ENCODE results near the gene SOX11.

Gene SOX11

DNA sequence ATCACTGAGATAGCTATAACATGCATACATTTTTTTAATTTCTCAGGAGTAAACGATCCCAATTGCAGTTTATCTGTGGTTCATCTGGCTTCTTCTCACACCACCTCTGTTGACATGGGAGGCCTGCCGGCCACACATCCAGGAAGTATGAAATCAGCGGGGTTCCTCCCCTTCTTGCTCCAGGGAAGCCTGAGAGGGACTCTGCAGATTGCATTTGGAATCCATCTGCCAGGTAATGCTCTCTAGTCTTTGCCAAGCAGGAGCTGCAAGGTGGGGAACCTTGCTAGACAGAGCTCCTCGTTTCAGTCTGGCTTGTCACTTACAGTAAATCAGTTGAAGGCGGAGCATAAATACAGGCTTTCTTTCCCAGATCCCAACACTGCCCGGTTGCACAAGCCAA is 49.9 kb downstream of the SOX11 start:
- no peak for TF ChIP-seq SNAI2 (CRISPR knock-in tag; IDR thresholded peaks at IDR 0.05)
- TF ChIP-seq ISL1 (CRISPR knock-in tag; IDR thresholded peaks at IDR 0.05): no peak
- no peak for TF ChIP-seq OSR1 (CRISPR knock-in tag; IDR thresholded peaks at IDR 0.05)
- no peak for TF ChIP-seq ZNF565 (CRISPR knock-in tag; conservative IDR thresholded peaks at IDR 0.05; ENCODE audit: low read depth)
- no peak for TF ChIP-seq BACH2 (CRISPR knock-in tag; IDR thresholded peaks at IDR 0.05; ENCODE audit: borderline replicate concordance)
- no peak for ATAC-seq

DNA sequence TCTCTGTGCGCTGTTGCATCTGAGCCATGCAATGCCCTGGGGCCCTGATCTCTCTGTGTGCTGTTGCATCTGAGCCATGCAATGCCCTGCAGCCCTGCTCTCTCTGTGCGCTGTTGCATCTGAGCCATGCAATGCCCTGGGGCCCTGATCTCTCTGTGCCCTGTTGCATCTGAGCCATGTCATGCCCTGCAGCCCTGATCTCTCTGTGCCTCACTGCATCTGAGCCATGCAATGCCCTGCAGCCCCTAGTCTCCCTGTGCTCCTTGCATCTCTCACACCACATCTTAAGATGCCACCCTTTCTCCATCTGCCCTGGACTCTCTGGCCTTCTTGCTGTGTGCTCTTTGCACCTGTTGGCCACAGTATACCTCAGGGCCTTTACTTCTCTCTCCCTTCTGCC is 56.2 kb downstream of the SOX11 start:
- no peak for ATAC-seq
- TF ChIP-seq ISL1 (CRISPR knock-in tag; IDR thresholded peaks at IDR 0.05) (no peak), TCF4 (CRISPR knock-in tag; IDR thresholded peaks at IDR 0.05; ENCODE audit: borderline replicate concordance) (no peak), GLIS3 (CRISPR knock-in tag; IDR thresholded peaks at IDR 0.05) (no peak)

DNA sequence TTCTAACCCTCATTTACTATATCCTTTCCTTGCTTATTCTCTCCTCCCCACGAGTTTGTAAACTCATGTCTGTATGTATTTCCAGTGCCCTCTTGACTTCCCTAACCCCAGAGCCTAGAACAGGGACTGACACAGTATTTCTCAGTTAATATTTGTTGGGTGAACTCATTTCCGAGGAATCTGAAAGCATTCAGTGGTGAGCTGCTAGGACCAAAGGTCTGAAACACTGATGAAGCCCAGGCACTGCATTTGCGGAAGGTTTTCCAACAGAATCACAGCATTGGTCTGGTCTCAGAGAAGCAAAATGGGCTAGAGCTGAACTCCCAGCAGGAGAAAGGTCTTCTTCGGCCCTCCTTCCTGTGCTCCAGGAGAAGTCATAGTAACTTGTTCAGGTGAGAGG is 56.8 kb downstream of the SOX11 start:
- no peak for ATAC-seq
- TF ChIP-seq TCF4 (CRISPR knock-in tag; IDR thresholded peaks at IDR 0.05; ENCODE audit: borderline replicate concordance) (no peak), BACH2 (CRISPR knock-in tag; IDR thresholded peaks at IDR 0.05; ENCODE audit: borderline replicate concordance) (no peak), ZFP30 (CRISPR knock-in tag; IDR thresholded peaks at IDR 0.05) (no peak), OSR1 (CRISPR knock-in tag; IDR thresholded peaks at IDR 0.05) (no peak), ZNF70 (CRISPR knock-in tag; IDR thresholded peaks at IDR 0.05) (no peak), PPARA (CRISPR knock-in tag; IDR thresholded peaks at IDR 0.05; ENCODE audit: borderline replicate concordance) (no peak)
- TF ChIP-seq, protein P1, sequence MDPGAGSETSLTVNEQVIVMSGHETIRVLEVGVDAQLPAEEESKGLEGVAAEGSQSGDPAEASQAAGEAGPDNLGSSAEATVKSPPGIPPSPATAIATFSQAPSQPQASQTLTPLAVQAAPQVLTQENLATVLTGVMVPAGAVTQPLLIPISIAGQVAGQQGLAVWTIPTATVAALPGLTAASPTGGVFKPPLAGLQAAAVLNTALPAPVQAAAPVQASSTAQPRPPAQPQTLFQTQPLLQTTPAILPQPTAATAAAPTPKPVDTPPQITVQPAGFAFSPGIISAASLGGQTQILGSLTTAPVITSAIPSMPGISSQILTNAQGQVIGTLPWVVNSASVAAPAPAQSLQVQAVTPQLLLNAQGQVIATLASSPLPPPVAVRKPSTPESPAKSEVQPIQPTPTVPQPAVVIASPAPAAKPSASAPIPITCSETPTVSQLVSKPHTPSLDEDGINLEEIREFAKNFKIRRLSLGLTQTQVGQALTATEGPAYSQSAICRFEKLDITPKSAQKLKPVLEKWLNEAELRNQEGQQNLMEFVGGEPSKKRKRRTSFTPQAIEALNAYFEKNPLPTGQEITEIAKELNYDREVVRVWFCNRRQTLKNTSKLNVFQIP (CRISPR knock-in tag; IDR thresholded peaks at IDR 0.05; ENCODE audit: borderline replicate concordance, low read depth): no peak
- TF ChIP-seq, protein P2, sequence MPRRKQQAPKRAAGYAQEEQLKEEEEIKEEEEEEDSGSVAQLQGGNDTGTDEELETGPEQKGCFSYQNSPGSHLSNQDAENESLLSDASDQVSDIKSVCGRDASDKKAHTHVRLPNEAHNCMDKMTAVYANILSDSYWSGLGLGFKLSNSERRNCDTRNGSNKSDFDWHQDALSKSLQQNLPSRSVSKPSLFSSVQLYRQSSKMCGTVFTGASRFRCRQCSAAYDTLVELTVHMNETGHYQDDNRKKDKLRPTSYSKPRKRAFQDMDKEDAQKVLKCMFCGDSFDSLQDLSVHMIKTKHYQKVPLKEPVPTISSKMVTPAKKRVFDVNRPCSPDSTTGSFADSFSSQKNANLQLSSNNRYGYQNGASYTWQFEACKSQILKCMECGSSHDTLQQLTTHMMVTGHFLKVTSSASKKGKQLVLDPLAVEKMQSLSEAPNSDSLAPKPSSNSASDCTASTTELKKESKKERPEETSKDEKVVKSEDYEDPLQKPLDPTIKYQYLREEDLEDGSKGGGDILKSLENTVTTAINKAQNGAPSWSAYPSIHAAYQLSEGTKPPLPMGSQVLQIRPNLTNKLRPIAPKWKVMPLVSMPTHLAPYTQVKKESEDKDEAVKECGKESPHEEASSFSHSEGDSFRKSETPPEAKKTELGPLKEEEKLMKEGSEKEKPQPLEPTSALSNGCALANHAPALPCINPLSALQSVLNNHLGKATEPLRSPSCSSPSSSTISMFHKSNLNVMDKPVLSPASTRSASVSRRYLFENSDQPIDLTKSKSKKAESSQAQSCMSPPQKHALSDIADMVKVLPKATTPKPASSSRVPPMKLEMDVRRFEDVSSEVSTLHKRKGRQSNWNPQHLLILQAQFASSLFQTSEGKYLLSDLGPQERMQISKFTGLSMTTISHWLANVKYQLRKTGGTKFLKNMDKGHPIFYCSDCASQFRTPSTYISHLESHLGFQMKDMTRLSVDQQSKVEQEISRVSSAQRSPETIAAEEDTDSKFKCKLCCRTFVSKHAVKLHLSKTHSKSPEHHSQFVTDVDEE (CRISPR knock-in tag; IDR thresholded peaks at IDR 0.05): no peak

DNA sequence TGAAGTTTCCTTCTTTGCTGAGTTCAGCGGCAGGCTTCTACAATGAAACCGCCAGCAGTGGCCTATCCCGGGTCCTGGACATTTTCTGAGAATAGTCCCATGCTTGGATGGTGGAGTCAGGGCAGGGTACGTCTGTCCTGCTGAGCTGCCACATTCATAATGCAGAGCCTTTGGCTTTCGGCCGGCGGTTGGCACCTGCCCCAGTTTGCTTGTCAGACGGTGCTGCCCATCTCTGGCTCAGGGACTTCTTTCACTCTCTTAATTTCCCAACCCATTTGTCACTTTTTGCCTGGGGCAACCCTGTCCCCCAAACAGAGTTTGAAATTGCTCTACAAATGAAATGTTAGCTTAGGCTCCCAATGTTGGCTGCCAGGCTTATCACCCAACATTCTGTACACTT is 57.2 kb downstream of the SOX11 start:
- TF ChIP-seq, protein P2 (CRISPR knock-in tag; IDR thresholded peaks at IDR 0.05): no peak
- no peak for TF ChIP-seq OSR1 (CRISPR knock-in tag; IDR thresholded peaks at IDR 0.05)
- no peak for TF ChIP-seq ZC3H10 (CRISPR knock-in tag; IDR thresholded peaks at IDR 0.05)
- no peak for TF ChIP-seq TOX (CRISPR knock-in tag; IDR thresholded peaks at IDR 0.05; ENCODE audit: borderline replicate concordance)
- TF ChIP-seq PPARA (CRISPR knock-in tag; IDR thresholded peaks at IDR 0.05; ENCODE audit: borderline replicate concordance): no peak
- TF ChIP-seq, protein P3, sequence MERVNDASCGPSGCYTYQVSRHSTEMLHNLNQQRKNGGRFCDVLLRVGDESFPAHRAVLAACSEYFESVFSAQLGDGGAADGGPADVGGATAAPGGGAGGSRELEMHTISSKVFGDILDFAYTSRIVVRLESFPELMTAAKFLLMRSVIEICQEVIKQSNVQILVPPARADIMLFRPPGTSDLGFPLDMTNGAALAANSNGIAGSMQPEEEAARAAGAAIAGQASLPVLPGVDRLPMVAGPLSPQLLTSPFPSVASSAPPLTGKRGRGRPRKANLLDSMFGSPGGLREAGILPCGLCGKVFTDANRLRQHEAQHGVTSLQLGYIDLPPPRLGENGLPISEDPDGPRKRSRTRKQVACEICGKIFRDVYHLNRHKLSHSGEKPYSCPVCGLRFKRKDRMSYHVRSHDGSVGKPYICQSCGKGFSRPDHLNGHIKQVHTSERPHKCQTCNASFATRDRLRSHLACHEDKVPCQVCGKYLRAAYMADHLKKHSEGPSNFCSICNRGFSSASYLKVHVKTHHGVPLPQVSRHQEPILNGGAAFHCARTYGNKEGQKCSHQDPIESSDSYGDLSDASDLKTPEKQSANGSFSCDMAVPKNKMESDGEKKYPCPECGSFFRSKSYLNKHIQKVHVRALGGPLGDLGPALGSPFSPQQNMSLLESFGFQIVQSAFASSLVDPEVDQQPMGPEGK (CRISPR knock-in tag; IDR thresholded peaks at IDR 0.05; ENCODE audit: borderline replicate concordance): no peak
- TF ChIP-seq ESRRG (CRISPR knock-in tag; IDR thresholded peaks at IDR 0.05): no peak
- TF ChIP-seq SNAI2 (CRISPR knock-in tag; IDR thresholded peaks at IDR 0.05): no peak
- no peak for TF ChIP-seq ZNF8 (CRISPR knock-in tag; IDR thresholded peaks at IDR 0.05)
- TF ChIP-seq, protein P4, sequence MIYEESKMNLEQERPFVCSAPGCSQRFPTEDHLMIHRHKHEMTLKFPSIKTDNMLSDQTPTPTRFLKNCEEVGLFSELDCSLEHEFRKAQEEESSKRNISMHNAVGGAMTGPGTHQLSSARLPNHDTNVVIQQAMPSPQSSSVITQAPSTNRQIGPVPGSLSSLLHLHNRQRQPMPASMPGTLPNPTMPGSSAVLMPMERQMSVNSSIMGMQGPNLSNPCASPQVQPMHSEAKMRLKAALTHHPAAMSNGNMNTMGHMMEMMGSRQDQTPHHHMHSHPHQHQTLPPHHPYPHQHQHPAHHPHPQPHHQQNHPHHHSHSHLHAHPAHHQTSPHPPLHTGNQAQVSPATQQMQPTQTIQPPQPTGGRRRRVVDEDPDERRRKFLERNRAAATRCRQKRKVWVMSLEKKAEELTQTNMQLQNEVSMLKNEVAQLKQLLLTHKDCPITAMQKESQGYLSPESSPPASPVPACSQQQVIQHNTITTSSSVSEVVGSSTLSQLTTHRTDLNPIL (CRISPR knock-in tag; IDR thresholded peaks at IDR 0.05; ENCODE audit: low read depth): no peak
- TF ChIP-seq CSDC2 (CRISPR knock-in tag; IDR thresholded peaks at IDR 0.05): no peak
- TF ChIP-seq, protein P1 (CRISPR knock-in tag; IDR thresholded peaks at IDR 0.05; ENCODE audit: borderline replicate concordance, low read depth): no peak
- no peak for TF ChIP-seq ZNF70 (CRISPR knock-in tag; IDR thresholded peaks at IDR 0.05)
- no peak for TF ChIP-seq GLIS3 (CRISPR knock-in tag; IDR thresholded peaks at IDR 0.05)
- TF ChIP-seq RARB (CRISPR knock-in tag; IDR thresholded peaks at IDR 0.05): no peak
- TF ChIP-seq, protein P5, sequence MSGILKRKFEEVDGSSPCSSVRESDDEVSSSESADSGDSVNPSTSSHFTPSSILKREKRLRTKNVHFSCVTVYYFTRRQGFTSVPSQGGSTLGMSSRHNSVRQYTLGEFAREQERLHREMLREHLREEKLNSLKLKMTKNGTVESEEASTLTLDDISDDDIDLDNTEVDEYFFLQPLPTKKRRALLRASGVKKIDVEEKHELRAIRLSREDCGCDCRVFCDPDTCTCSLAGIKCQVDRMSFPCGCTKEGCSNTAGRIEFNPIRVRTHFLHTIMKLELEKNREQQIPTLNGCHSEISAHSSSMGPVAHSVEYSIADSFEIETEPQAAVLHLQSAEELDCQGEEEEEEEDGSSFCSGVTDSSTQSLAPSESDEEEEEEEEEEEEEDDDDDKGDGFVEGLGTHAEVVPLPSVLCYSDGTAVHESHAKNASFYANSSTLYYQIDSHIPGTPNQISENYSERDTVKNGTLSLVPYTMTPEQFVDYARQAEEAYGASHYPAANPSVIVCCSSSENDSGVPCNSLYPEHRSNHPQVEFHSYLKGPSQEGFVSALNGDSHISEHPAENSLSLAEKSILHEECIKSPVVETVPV (CRISPR knock-in tag; IDR thresholded peaks at IDR 0.05): no peak
- TF ChIP-seq BACH2 (CRISPR knock-in tag; IDR thresholded peaks at IDR 0.05; ENCODE audit: borderline replicate concordance): no peak
- no peak for TF ChIP-seq ISL1 (CRISPR knock-in tag; IDR thresholded peaks at IDR 0.05)
- ATAC-seq: no peak
